ENCODE data around the gene ATXN7L1. TPM values are rescaled to one million over a fixed set of nuclear protein-coding genes. Genes with fewer than 3 reads are reported as not detected.

The ATXN7L1 gene
- total RNA-seq, 1 experiment from 2014 or later: 24.3 TPM

GRCh38 chr7:105909742-105910141 is 33.3 kb upstream of the ATXN7L1 start:
- no peak for DNase-seq
- H4K5ac ChIP-seq (ENCODE audit: insufficient read length, low read depth, low read length): no peak overlapping the region
- H3K27me3 ChIP-seq (ENCODE audit: insufficient read depth, low read length): no peaks in the 10 kb centered on the region
- Mint-ChIP-seq H3K27me3 (ENCODE audit: low read depth) (no peaks in the 10 kb centered on the region), H3K27ac (no peak overlapping the region), H3K4me1 (peaks cover 16 to 24% of the 10 kb centered on the region in 2 experiments), H3K36me3 (ENCODE audit: insufficient read depth in 1 of 3, low read depth in 3 of 3) (peaks cover 21 to 27% (median 21%) of the 10 kb centered on the region in 3 experiments), H3K4me3 (no peak overlapping the region; a peak in 1 of 5 replicates), H3K9me3 (peaks cover 11 to 12% of the 10 kb centered on the region in 2 experiments)
- no peak overlapping the region for H3T11ph ChIP-seq (ENCODE audit: low read length)
- H3K9ac ChIP-seq (ENCODE audit: extremely low read depth, insufficient read length, low read length): no peak overlapping the region
- no peak overlapping the region for H4K8ac ChIP-seq (replicated peaks; ENCODE audit: insufficient read length, low read depth, low read length)
- peaks cover 4% of the 10 kb centered on the region for H3K4me1 ChIP-seq (ENCODE audit: insufficient read depth, low read length)
- TF ChIP-seq, protein P1, sequence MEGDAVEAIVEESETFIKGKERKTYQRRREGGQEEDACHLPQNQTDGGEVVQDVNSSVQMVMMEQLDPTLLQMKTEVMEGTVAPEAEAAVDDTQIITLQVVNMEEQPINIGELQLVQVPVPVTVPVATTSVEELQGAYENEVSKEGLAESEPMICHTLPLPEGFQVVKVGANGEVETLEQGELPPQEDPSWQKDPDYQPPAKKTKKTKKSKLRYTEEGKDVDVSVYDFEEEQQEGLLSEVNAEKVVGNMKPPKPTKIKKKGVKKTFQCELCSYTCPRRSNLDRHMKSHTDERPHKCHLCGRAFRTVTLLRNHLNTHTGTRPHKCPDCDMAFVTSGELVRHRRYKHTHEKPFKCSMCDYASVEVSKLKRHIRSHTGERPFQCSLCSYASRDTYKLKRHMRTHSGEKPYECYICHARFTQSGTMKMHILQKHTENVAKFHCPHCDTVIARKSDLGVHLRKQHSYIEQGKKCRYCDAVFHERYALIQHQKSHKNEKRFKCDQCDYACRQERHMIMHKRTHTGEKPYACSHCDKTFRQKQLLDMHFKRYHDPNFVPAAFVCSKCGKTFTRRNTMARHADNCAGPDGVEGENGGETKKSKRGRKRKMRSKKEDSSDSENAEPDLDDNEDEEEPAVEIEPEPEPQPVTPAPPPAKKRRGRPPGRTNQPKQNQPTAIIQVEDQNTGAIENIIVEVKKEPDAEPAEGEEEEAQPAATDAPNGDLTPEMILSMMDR (conservative IDR thresholded peaks at IDR 0.05): no peak
- no peak overlapping the region for H3K4ac ChIP-seq (ENCODE audit: low read depth, low read length)
- H2BK20ac ChIP-seq (ENCODE audit: low read depth, low read length, poor library complexity, severe bottlenecking): no peak overlapping the region
- no peak overlapping the region for H4K91ac ChIP-seq (ENCODE audit: insufficient read length, low read depth, low read length)
- H3K23me2 ChIP-seq (ENCODE audit: insufficient read length, low read depth, low read length, poor library complexity, severe bottlenecking): no peaks in the 10 kb centered on the region
- peaks cover 4% of the 10 kb centered on the region for H3K9me3 ChIP-seq (ENCODE audit: control insufficient read depth, low read depth, low read length)
- no peak overlapping the region for H3K4me2 ChIP-seq (ENCODE audit: insufficient read depth, insufficient read length, low read length)
- no peak overlapping the region for H2BK12ac ChIP-seq (ENCODE audit: insufficient read length, low read depth, low read length)
- no peak overlapping the region for H2BK5ac ChIP-seq (ENCODE audit: insufficient read length, low read length)
- no peak overlapping the region for H3K18ac ChIP-seq (ENCODE audit: insufficient read length, low read depth, low read length)
- no peak overlapping the region for H3K27ac ChIP-seq (ENCODE audit: insufficient read length, low read depth, low read length)
- H3K56ac ChIP-seq (ENCODE audit: insufficient read length, low read depth, low read length): no peak overlapping the region
- no peak overlapping the region for H2BK15ac ChIP-seq (ENCODE audit: low read depth, low read length)
- no peak overlapping the region for H2AFZ ChIP-seq (ENCODE audit: low read length)
- no peak overlapping the region for H2BK120ac ChIP-seq (ENCODE audit: low read depth, low read length, poor library complexity, severe bottlenecking)
- H4K20me1 ChIP-seq (ENCODE audit: control insufficient read depth, insufficient read depth, insufficient read length): no peaks in the 10 kb centered on the region
- H3K79me2 ChIP-seq (ENCODE audit: insufficient read depth, low read length): no peaks in the 10 kb centered on the region; the same call in 1 of the 2 replicates
- no peaks in the 10 kb centered on the region for H3K79me1 ChIP-seq (ENCODE audit: insufficient read depth, low read depth, low read length, poor library complexity, severe bottlenecking)
- WGBS (ENCODE audit: extremely low coverage, insufficient read length, low lambda C conversion rate): no CpG with 5 or more reads among the region's 7 CpGs
- H2AK5ac ChIP-seq (ENCODE audit: insufficient read length, low read length): no peak overlapping the region
- H3K23ac ChIP-seq (ENCODE audit: insufficient read length, low read depth, low read length): no peak overlapping the region
- H3K14ac ChIP-seq (ENCODE audit: insufficient read depth, low read length): no peak overlapping the region
